ENCODE measurements around the gene SYT1.
"Not testable (repeated sequence)": the region's sequence is repeated elsewhere in the genome, so short reads cannot be mapped to it uniquely, and the experiment has no call there.

The SYT1 gene

DNA sequence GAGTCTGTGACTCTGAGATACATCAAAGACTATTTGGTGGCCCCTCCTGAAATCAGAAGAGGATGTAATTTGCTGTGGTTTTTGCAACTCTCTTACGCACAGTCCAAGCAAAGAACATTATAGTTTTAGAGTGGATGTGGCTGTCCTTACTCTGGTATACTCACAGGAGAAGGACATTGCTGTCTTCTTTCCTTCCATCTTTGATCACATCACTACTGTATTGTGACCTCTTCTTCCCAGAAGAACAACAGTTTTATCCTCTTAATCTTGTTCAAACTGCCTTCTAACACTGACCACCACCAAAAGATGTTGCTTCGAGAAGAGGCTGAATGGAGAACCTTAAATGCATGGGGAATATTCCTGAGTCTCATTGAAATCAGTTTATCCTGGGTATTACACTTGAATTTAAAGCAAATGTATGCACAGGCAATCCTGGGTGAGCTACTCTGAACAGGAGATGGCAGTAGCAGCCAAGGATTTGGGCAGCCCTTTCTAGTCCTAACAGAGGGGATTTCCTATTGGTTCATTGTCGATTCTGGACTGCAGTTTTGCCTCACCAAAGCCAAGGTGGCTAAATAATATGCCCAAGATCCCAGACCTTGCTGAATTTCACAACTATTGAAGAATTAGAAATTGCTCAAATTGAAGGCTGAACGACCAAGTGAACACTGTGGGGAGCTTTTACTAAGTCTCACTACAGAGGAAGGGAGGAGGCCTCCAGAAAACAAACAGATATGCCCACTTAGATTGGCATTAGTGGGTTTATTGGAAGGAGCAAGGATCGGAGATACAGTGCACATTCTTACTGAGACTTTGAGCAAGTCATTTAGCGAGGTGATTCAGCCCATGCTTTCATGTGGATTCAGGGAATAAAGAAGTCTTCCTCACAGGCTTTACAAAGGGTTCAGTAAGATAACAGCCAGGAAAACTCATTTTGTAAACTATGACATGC, 543.4 kb downstream of the SYT1 start:
- peak; percentile 90 for DNase-seq (ENCODE audit: low read depth)

DNA sequence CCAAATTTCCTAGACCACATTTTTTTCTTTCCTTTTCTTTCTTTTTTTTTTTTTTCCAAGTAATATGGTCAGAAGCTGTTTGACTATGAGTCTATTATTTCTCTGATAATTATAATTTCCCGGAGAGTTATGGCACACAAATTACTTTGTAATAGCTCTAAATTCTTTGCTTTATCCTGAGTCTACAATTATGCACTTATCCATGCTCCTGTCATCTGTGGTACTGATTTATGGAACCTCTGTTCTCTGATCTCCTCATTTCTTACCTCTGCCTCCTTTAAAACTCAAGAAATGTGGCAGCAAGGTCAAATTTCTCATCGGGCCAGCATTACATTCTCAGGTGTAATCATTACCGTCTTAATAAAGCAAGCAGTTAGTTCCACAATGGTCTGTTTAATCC, 544.1 kb downstream of the SYT1 start:
- DNase-seq (ENCODE audit: low read depth): no peak

DNA sequence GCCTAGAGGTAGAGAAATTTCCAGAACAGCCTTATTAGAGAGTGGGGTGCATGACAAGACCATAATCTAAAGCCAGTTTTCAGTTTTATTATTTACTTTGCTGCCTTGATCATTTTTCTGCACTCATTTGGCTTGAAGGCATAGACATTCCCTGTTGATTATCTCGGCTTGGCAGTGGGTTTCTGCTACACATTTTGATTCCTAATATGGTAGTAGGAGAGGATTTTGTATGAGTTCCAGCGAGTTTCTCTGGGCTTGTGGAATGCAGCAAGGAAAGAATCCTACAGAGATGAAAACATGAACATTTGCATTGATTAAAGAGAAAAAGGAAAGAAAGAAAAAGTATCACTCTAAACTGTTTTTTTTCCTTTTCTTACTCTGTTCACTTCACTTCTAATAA, 545.0 kb downstream of the SYT1 start:
- DNase-seq (ENCODE audit: low read depth): peak; percentile 95

DNA sequence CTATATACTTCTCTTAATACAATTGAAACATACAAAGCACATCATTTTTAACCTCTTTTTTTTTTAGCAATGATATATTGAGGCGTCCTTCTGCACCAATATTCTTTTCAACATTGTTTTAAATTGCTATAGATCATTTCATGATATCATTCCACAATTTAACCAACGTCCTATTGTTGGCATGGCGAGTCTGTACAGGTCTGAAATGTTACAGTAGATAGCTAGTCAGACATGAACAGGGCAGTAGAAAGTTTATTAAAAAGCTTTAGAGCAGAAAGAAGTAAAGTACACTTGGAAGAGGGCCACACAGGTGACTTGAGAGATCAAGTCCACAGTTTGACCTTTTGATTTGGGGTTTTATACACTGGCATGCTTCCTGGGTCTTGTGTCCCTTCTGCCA, 547.2 kb downstream of the SYT1 start:
- DNase-seq (ENCODE audit: low read depth): no peak

DNA sequence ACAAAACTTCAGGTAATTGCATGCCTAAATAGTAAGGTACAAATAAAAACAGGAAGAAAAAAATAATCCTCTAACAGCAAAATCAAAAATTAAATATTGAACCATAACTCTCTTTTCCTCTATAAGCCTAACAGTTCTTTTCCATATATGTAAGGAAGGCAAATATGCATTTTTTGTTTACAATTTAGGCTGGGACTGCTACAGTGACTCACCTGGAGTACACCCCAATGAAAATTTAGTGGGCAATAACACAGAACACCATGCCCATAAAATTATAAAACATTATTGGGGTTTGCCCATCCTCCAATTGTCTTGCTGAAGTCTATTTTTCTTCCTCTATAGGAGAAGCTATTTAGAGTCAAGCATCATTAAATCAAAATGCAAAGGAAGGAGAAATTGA, 549.2 kb downstream of the SYT1 start:
- no peak for DNase-seq (ENCODE audit: low read depth)

DNA sequence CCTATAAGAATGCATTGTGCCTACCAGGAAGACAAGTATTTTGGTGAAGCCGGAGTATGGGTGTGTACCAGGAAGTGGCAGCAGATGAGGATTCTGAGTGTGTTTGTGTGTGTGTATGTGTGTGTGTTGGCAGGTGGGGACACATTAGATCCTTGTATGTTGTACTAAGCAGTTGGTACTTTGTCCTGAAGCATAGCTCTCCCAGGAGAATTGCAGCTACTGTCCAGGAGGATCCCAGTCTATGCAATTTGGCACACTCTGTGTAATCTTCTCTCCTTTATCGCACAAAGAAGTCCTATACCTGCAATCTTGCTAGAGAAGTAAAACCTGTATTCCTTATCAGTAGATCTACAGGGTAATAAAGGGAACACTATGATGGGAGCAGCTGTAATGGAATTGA, 549.7 kb downstream of the SYT1 start:
- DNase-seq (ENCODE audit: low read depth): no peak

DNA sequence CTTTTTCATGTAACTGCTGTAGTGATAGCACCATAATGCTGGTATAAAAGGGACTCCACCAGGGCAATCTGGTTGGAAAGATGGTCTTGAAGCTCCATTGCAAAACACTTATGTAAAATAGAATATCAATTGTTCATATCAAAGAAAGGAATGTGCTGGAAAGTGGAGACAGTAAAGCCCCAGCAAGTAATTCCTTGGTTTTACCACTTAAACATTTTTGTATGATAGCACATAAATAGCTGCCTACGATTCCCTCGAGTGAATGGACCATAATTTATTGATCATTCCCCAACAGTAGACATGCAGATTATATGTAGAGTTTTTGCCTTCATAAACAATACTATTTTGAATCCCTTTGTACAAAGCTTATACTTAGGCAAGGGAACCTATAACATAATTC, 550.7 kb downstream of the SYT1 start:
- DNase-seq (ENCODE audit: low read depth): no peak

DNA sequence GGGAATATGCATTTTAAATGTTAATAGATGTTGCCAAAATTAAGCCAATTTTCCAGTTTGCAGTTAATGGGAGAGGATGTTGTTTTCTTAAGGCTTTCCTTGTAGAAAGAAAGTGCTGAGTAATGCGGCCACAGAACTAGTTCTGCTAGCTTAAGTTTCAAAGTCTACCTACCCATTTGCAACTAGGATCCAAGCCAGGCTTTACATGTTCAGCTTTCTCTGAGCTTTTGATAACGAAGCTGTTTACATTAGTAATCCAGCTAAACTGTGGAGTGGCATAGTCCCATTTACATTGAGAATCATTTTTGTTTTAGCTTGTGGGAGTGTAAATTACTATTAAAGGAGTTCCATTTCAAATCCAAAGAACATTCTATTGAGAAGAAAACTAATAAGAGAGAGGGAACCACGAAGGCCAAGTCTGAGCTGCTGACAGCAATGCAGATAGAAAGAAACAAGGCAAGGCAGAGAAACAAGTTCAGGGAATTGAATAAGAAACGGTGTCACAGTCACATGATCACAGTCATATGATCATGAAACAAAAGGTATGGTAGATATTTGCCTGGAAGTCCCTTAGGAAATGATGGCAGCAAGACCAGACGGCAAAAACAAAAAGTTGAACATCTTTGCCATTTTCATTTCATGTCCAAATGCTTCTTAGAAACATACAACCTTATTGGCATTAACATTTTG, 551.3 kb downstream of the SYT1 start:
- peak; percentile 35 for DNase-seq (ENCODE audit: low read depth)

DNA sequence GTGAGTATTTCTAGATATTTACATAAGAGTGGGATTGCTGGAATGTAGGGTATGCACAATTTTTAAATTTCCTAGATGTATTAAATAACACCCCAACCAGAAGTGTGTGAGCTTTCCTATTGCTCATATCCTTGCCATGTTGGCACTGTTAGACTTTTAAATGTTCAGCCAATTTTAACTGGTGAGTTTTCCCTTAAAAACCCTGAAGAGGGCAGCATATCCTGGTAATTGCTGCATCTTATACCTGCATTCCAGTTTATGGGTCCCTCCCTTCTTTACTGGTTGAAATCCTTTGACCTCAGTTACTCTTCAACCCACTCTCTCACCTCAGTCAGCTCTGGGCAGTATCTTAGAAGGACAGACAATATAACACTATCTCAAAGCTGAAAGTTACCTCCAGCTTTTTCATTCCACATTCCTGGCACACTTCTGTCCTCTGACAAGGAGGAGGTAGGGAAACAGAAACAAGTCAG, 555.6 kb downstream of the SYT1 start:
- peak; percentile 96 for DNase-seq (ENCODE audit: low read depth)

DNA sequence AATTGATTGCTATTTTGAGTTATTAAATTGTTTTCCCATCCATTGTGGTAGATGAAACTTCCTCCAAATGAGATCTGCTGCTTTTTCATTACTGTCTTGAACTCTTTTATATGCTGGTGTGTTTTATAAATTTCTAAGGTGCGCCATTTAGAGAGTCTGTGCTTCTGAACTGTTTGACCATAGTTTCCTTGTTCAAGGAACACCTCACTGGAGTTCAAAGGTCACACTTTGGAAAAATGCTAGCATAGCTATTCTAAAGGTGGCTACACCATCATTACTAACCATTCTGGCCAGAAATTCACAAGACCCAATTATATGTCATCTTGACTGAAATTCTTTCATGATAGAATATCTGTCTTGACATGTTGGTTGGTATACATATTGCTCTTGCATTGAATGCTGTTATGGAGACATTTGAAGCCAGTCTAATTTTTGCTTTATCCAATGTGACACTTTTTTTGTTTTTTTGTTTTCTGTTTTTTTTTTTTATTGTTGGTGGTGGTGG, 556.7 kb downstream of the SYT1 start:
- DNase-seq (ENCODE audit: low read depth): no peak

DNA sequence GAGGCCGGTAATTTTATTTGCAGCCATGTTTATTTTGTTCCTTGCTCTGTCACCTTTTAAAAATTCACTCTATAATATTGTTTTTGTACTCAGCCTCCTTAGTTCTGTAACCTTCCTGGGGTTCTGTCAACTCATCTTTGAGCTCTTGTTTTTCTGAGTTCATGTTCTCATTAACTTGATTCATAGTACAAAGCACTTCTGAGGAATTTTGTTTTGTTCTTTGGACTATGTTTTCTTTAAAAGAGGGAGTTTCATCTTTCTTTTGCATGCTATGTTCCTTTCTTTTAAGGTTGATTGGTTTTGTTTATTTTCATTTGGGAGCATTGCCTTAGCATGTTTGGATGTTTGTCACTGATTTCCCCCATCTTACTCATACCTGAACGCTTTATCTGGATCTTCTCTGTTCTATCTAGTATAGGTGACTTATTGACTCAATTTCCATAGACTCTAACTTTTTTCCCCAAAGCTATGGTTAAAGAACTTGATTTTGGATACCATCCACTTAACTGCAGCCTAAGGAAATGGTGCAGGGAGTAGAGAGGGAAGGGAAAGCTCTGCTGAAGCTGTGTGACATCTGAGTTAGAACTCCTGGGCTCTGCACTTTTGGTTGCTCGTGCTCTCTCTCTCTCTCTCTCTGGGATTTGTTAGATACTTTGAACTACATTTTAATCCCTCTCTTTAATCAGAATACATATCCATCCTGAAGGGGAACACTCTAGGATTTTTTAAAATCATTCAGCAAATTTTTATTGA, 557.7 kb downstream of the SYT1 start:
- peak; percentile 56 for DNase-seq (ENCODE audit: low read depth)

DNA sequence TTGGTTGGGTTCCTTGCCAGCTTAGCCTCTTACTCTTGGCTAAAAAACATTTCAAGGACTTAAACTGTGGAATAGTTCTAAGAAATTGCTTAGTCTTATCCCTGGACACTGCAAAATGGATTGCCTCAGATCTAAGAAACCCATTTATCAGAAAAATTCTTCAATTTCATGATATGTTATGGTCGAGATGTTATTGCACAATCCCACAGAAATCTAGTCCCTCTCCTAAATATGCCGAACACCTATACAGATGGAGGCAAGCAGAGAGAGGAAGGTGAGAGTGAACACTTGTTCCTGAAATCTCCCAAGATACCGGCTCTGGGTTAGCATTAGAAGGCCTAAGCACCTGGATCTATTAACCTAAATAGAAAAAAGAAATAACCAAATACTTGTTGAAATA, 559.0 kb downstream of the SYT1 start:
- DNase-seq (ENCODE audit: low read depth): no peak

DNA sequence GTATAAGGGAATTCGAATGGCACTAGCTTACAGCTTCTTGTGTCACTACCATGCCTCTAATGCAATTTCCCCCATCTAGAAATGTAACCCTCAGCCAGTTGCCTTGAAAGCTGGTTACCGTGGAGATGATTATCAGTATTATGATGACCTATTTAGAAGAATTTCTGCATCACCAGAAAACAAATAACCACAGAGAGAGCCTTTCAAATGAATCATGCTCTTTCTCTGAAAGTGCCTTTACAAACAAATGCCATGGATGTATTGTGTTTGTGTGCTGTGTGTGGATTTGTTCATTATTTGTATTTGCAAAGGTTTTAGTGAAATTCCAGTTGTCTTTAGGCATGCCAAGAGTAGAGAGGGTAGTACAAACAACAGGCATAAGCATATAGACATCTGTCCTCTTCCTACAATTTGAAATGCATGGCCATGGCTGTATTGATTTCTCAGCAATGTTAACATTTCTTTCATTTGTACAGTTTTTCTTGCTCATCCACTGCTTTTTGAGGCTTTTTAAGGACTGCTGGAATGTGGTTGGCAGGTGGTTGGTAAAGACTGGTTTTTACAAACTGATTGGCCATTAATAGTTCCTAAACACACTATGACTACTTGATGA, 559.6 kb downstream of the SYT1 start:
- DNase-seq (ENCODE audit: low read depth): peak; percentile 94

DNA sequence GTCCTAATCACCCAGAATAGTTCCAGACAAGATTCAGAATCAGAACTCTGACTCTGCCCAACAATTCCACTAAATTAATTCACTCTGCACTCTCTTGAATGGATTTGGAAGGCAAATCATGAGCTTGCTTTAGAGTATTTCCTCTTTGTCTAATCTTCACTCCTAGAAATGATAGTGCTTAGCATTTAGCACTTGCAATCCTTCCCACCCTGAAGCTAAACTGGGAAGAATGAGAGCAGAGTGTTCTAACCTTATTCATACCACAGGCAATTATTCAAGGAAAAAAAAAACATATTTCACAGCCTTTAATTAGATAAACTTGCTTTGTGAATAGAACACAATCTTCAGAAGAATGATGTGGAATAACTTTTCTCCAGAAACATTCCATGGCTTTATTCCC, 561.5 kb downstream of the SYT1 start:
- peak; percentile 53 for DNase-seq (ENCODE audit: low read depth)

DNA sequence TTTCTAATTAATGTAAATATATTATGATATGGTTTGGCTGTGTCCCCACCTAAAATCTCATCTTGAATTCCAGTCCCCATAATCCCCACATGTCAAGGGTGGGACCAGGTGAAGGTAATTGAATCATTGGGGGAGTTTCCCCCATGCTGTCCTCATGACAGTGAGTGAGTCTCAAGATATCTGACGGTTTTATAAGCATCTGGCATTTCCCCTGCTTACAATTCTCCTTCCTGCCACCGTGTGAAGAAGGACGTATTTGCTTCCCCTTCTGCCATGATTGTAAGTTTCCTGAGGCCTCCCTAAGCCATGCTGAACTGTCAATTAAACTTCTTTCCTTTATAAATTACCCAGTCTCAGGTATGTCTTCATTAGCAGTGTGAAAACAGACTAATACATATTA, 562.2 kb downstream of the SYT1 start:
- DNase-seq (ENCODE audit: low read depth): not testable (repeated sequence)

DNA sequence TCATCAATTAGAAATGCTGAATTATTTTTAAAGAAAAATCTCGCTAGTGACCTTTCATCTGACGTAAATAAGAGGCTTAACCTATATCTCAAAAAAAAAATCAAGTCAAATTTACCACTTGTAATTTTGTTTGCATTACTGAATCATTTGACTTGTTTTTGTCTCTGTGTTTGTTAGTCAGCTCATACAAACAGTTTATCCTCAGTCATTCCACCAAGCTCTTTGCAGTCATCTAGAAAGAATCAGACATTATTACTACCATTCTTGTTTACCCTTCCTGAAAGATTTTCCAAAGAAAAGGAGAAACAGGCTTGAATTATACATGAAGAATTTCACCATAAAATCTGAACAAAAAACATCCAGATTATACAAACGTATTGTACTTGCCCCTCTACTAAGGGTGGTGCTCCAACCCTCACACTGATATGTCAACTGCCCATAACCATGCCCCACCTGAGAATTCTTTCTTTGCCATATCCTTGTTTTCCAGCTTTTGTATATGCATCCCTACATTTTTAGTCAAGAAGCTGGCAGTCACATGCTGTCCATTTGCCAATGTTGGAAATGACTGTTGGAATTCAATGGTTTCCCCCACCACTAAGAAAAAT, 569.0 kb downstream of the SYT1 start:
- no peak for DNase-seq (ENCODE audit: low read depth)

DNA sequence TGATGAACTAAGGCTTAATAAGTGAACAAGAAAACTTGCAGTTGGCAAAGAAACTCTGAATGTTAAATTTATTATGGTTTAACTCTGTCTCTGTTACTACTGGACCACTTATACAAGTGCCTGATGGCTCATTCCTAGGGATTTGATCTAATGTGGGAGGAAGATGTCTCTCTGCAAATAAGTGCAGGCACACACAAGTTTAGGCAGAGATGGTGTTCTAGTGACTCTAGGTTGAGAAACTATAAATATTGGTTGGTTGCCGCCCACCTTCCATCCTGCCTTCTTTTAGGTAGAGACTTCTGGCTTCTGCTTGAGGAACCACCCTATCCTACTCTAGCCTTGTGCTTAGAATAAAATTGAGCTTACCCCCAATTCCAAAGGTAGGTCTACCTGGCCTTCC, 570.0 kb downstream of the SYT1 start:
- no peak for DNase-seq (ENCODE audit: low read depth)

DNA sequence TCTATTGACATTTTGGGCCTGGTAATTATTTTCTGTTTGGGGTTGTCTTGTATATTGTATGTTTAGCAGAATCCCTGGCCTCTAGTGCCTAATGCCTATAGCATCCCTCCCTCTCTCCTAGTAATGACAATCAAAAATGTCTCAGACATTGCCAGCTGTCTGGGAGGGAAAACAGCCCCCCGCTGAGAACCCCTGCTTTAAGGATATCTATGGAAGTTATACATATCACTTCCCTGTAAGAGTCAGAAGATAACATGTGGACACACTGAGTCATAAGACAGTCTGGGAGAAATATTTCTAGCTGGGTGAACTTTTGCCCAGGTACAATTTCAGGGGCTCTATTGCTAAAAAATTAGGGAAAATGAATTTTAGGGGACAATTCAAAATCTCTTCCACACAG, 571.2 kb downstream of the SYT1 start:
- no peak for DNase-seq (ENCODE audit: low read depth)

DNA sequence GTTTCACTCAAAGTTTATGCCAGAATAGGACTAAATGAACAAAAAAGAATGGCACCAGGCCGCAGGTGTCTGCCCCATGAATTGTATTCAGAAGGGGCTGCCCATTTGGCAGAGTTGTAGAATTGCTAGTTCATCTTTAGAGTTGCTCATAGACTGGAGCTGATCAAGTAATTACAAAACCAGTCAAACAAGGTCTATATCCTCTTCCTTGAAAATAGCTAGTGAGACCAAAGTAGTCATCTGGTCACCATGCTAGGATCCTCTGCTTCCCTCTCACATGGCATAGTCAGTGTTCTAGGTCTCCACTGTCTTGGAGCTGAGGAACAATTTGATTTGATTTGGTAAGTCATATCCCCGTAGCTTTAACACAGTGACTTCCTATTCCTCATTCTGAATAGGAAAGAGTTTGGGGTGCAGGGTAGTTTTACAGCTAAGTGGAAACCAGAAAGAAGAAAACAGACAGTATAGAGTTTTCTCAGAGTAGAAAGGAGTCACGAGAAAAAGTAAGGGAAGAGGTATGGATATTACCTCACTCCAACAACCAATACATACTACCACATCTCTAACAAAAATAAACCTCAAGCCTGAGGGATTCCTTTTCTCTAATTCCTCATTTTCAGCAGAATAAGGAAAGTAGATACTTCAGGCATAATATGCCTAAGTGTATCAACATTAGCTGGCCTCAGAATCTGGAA, 574.1 kb downstream of the SYT1 start:
- no peak for DNase-seq (ENCODE audit: low read depth)

DNA sequence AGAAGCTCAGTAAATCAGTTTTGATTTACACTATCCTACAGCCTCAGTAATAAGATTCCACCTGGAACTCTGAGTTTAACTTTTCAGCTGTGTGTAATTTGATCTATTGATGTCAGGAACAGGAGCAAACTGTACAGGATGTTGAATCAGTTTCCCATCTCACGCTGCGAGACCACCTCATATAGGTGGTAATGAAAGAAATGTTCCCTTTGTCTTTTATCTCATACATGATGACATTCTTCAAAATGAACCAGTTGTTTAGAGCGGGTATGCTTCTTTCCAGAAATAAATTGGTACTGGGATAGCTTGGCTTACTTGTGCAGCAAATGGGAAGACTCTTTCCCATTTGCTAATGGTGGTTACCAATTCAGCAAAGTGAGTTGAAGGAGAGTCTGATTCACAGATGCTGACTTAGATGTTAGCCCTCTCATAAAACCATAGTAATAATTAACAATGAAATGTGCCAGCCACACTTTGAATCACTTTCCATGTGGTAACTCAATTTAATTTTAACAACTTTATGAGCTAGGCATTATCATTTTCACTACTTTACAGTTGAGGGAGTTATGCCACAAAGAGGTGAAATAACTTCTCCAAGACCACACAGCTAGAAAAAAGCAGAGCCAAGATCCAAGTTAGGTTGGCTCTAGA, 574.7 kb downstream of the SYT1 start:
- no peak for DNase-seq (ENCODE audit: low read depth)
